HG02870 (cell line): ENCODE data around the gene BCL11A.

Source experiments
- ATAC-seq: cut with Tn5 transposase; IDR thresholded peaks from one replicate; pipeline ENCODE4 v1.9.1; 2021; ENCODE audit warnings: mild to moderate bottlenecking, moderate library complexity; ENCODE audit not compliant: unreplicated experiment

Gene BCL11A

DNA sequence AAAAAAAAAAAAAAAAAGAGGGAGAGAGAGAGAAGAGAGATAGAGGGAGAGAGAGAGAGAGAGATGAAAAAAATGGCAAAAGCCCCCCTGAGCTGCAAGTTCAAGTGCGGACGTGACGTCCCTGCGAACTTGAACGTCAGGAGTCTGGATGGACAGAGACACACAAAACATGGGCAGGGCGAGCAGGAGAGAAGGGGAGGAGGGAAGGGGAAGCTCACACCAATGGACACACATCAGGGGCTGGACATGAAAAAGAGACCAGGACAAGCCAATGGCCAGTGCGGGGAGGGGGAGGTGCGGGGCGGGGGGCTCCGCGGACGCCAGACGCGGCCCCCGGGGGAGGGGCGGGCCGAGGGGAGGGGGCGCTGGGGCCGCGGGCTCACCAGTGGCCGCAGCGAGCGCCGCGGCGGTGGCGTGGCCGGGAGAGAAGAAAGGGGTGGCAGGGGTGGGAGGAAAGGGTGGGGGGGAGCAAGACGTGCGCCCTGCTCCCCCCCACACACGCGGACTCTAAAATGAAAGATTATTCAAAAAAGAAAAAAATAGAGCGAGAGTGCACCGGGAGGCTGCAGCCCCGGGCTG lies at the start of gene BCL11A:
TSS of gene BCL11A (minus strand) at position 160 of the 579 bp plus-strand sequence. CDS start 384 bp downstream, outside the sequence.
- ATAC-seq: no peak

DNA sequence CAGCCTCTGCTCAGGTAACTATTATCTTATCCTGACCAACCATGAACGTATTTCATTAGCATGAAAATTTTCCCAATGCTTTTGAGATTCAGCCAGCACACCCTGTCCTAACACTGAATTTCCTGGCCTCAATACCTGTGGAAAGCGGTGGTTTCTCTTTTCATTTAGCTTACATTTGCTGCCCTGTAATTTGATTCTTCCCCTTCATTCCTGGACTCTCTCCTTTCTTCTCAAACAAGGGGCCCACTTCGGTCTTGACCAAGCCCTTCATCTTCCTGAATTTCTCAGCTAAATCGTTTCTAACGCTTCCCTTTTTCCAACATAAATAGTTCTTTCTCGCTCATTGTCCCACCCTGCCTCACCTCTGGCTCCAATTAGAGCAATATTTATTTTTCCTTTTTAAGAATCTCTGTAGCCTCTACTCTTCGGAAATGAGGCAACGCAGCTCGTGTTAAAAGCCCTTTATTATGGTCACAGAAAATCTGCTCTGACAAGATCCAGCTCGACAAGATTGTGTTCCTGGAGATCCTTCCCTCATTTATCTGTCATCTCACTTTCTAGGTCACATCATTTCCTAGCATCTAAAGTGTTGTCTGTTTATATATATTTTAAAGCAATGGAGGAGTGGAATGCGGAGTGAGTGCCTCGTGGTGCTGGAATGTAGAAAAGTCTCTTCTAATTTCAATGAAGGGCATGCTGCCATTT lies 49.5 kb upstream of the BCL11A start:
- no peak for ATAC-seq

DNA sequence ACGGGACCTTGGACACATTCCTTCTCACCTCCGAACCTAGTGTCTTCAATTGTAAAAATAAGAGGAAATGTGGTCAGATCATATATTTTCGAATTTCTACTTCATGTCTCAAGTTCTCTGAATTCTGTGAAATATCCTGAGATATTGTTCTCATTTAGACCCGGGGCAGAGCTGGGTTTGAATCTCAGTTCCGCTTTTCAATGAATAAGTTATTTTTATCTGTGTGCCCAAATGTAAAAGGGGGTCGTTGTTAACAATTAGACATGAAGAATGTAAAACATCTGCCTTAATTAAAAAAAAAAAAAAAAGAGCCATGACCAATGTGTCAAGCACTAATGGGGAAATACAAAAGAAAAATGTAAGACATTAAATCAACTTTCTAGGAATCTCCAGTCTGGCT lies 48.9 kb upstream of the BCL11A start:
- ATAC-seq: no peak

DNA sequence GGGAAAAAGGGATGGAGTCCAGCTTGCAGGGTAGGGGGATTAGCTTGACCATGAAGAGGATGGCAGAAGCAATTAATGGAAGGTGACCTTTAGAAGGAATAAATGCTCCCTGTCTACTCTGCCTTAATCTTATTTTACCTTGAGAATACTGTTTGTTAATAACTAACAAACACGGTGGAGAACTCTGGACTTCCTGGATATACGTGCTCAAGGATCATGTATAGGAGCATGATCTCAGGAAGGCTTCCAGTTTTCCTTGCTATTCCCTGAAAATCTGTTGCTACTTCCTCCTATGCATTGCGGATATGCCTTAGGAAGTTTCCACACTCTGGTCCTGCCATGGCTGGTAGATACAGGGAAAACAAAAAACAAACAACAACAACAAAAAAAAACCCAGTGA lies 44.8 kb upstream of the BCL11A start:
- ATAC-seq: no peak

DNA sequence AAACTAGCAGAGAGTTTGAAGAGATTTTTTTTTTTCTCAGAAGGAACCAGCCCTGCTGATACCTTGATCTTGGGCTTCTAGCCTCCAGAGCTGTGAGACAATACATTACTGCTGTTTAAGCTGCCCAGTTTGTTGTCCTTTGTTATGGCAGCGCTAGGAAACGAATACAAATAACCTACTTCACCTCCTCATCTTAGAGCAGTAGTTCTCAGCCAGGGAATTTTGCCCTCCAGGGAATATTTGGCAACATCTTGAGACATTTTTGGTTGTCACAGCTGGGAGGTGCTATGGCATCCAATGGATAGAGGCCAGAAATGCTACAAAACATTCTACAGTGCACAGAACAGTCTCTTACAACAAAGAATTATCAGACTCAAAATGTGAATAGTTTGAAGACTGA lies 43.9 kb upstream of the BCL11A start:
- no peak for ATAC-seq

DNA sequence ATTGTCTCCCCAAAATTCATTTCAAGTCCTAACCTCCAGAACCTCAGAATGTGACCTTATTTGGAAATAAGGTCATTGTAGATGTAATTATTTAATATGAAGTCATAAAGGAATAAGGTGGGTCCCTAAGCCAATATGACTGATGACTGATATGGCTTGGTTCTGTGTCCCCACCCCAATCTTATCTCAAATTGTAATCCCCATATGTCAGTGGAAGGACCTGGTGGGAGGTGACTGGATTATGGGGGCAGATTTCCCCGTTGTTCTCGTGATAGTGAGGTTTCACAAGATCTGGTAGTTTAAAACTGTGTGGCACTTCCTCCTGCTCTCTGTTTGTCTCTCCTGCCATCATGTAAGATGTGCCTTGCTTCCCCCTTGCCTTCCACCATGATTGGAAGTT lies 43.0 kb upstream of the BCL11A start:
- ATAC-seq: no peak

DNA sequence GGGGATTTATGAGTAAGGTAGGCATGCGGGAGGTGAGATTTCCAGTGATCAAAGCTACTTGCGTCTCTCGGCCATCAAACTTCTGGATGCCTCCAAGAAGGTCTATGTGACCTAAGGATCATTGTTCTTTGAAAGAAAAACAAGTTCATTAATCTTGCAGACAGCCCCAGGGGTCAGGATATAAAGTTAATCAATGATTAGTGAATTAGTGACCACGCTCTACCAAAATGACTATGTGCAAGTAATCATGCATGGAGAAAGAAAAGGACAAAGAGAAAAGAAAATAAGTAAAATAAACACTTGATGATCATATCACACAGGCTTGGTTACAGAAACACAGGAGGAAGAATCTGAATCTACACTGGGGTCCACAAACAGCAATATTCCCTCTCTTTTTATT lies 42.5 kb upstream of the BCL11A start:
- ATAC-seq: no peak

DNA sequence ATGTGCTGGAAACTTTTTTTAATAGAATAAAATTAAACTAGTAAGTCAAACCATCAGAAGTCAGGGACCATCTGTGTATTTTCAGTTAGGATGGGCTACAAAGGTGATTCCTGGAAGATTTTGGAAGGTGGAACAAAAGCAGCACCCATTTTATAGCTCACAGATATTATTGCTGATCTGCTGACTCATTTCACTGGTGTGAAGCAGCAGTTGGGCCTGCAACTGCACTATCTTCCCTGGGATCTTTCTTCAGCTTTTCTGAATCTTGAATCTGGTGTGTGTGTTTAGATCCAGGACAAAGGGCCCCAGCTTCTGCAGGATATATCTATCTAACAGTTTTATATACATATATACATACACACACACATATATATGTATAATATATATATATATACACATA lies 35.6 kb upstream of the BCL11A start:
- no peak for ATAC-seq

DNA sequence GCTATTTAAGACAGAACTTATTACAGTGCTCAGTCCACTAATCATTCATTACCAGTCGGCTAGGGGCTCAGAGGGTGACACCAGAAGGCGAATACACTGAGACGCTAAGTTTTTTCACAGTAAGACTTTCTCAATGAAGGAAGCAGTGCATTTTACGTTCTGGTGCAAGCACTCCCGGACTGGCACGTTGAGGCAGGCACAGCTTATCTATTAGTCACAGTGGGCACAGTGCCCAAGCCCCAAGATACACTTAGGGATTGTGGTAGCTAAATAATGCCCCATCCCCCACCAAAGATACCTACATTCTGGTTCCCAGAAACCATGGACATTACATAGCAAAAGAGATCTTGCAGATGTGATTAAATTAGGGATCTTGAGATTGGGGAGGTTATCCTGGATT lies 32.6 kb upstream of the BCL11A start:
- no peak for ATAC-seq

DNA sequence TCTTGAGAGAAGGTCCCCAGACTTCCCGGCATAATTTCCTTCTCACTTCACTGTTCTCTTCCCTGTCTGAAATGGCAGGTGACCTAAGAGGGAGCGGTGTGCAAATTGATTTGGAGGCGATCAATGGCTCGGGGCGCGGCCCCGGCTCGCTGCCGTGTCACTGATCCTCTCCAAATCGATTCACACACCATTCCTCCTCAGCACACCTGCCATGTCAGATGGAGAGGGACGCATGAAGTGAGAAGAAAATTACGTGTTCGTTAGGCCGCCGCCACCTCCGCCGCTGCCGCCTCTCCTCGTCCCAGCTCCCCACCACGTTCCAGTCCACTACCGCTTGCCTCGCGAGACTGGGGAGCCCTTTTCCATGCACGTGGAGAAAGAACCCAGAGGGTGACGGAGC lies 31.8 kb upstream of the BCL11A start:
- no peak for ATAC-seq

DNA sequence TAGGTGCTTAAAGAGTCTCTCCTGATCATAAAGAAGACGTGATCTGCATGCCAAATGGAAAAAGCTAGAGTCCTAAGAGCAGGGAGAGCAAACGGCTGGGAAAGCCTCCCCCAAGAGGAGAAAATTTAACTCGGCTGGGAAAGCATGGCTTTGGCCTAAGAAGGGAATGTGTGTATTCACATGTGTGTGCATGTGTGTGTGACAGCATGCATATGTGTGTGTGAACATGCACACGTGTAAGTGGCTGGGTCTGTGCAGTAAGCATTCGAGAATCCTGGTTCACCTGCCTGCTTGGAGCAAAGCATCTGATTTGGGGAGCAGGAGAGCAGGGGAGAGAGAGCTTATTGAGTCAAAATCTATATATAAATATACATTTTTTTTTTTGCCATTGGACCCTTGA lies 30.1 kb upstream of the BCL11A start:
- no peak for ATAC-seq

DNA sequence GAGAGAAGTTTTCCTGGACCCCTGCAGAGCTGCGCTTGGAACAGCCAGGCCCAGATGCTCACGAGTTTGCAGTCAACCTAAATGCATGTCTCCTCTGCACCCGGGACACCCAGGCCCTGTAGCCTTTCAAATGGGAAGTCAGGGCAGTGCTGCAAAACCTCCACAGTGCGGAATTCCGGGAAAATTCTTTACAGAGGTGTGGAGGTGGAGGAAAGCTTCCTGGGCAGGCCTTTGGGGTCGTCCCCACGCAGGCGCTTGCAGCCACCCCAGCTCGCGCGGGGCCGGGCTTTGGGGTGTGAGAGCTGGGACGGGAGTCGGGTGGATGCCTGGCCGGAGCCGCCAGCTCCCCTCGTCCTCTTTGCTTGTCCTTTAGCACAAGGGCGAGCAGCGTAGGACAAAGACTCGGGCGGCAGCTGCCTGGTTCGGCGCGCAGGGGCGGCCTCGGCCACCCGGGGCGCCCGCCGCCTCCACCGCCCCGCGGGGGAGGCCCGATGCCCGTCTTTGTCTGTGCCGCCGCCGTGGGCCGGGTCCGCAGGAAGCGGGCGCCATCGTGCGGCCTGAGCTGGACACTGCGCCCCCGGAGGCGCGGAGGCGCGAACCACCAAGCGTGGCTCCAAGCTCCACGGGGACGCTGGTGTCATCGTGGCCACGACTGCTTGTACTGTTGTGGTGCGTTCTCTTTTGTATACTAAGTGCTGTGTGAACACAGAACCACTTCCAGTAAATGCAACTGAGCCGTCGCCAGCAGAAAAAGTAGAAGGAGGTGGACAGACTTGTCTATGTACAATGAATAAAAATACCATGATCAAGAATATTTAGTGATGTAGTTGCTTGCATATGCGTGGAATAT lies 28.2 kb upstream of the BCL11A start:
- peak; percentile 89 for ATAC-seq

DNA sequence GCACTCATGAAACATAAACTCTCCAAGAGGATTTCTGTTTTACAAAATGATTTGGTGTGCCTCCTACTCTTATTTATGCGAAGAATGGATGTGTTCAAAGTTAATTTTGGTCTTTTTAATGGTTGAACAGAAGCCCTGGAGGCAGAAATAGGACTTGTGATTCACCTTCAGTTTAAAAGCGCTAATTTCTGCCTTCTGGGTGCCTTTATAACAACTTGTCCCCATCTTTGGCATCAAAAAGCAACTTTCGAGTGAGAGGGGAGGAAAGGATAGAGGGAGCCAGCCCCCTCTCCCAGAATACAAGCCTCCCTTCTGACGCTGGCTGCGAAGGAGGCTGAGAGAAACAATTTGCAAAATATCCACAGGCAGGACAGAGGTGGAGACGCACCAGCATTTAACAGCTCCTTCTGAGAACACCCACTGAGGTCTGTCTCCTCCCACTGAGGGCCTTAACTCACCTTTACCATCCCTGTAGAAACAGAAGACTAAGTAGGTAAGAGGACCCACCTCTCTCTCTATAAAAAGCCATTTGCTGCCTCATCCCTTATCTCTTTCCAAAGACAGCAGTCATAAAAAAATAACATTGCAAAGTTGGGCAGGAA lies 24.3 kb upstream of the BCL11A start:
- no peak for ATAC-seq

DNA sequence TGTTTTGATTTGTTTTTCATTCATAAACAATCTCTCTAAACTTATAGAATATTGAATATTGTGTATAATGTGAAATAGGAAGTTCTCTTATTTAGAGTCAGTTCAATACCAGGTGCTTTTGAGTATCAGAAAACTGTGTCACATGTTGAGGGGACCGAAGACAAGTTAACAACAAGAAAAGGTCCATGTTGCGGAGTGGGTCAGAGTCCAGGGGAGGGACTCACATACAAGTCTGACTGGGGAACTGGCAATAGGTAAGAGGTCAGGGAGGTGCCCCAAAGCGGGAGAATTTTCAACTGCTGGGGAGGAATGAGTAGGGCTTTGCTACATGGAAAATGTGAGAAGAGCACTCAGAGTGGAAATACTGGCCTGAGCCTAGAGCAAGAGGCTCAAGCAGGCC lies 19.8 kb upstream of the BCL11A start:
- ATAC-seq: no peak

DNA sequence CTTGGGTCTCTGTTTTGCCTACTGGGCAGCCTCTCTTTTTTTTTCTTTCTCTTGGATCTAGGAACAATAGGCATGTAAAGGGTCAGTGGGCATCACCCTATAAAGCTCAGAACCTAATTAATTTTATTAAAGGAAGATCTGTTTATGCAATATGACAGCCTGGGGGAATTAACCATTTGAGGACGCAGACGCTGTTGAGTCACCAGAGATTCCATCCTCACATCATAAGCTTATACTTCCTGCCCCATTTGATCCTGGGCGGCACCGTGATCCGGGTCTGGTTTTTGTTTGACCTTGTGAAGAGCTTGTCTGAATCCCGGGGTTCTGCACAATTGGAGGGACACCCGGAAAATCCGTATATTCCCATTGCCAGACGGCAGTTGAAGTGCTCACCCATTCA lies 16.8 kb upstream of the BCL11A start:
- ATAC-seq: no peak

DNA sequence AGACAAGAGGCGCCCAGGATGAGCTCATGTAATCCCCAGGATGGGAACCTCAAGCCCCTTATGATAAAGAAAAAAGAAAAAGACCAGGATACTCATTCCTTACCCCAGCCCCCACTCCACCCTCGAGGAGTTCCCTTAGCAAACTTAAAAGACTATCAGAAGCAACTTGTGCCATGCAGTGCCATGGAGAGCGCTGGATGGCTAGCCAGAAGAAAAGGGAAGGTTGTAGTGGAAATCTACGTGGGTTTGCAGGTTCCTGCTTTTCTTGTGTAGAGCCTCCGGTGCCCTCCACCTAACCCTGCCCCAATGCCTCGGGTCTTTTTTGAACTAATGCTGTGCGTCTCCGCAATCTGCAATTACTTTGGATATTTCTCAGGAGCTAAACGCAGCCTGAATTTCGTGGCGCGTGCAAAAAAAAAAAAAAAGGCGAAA lies 16.2 kb upstream of the BCL11A start:
- no peak for ATAC-seq

DNA sequence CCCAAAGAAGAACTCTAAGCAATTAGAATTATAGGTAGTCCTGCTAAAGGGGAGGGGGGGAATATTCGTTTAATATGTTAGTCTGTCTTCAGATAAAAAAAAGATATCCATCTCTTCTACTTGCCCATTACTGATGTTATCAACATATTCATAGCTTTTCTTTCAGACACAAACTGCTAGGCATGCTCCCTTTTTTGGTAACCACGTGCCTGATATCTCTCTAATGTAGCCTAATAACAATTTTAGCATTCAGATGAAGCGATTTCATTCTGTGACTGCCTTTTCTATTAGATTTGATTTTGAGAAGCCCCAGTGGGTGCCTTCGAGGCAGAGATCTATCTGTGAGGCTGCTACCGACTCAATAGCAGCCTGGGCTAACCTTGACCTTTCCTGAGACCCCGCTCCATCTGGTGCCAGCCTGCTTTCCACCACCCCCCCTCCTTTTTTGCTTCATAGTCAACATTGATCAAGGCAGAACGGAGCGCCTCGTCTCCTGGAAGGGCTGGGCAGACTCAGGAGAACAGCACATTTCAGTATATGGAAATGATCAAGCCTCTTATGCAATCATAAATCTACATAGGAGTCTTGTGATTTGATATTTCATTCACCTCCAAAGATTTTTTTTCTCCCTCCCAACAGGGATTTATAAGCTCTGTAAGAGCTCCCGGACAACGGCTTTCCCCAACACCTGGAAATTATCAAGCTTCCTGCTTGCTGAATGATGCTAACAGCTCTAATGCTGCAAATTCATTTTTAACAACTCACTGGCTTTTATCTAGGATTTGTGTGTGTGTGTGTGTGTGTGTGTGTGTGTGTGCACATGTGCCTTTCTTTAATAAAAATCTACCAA lies 14.7 kb upstream of the BCL11A start:
- ATAC-seq: no peak

DNA sequence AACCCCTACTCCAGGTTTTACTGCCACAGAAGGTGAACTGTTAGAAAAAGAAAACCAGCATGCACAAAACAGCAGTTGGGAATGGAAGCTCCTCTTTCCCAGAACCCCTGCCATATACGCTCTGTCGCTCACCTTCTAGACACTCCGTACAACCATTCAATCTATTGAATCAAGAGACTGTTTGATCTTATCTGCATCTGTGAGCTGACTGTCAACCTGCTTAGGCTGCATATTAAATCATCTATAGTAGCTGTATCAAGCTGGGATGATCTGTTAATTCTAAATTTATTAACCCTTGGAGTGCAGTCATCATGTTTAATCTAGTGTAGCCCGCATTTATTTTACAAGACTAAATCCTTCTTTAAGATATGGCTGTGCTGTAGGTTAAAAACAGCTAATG lies 13.6 kb upstream of the BCL11A start:
- ATAC-seq: no peak

DNA sequence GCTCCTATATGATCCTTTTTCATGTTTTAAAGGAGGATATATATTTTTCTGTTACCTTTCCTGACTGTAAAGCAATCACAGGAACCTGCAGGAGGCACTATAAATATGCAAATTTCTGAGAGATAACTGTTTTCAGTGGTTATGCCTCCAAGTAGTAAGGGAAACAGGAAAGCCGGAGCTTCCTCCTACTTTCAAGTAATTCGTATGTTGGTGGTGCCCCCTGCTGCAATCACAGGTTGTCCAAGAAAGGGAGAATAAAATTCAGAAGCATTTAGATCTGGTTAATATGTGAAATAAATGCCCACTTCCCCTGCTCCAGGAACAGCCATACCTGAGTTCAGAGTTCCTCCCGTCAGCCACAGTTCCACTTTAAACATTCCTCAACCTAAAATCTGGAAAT lies 12.0 kb upstream of the BCL11A start:
- ATAC-seq: no peak

DNA sequence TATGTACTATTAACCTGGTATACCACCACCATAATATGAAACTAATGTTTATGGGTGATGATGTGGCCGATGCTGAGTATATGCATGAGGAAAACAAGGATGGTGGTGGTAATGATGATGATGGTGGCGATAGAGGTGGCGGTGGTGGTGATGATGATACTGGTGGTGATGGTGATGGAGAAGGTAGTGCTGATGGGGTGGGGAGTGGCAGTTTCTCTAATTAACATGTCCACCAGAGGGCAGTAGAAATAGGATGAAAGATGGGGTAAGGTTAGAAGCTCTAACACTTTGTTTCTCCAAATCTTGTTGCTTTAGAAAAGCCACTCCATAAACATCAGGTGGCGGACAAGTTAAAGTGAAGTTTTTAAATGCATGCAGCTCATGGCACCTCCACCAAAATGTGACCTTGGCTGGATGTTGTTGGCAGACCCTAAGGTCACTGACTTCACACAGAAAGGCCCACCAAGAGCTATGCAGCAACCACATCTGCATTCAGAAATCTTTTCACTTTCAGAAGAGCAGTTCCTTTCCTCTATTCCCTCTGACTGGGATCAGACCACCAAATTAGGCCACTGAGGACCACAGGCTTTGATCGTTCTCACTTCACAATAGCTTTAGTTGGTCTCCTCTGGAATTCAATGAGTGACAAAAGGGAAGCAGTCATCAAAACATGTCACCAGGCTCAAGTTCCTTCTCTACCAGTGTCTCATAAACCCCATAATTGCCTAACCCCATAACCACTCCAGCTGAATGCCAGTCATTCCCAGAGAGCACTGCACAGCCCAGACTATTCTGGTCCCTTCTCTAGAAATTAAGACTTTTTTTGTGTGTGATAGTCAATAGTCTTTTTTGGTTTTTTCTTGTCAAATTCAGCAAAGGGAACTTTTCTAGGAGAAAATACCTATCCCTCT lies 7.5 kb upstream of the BCL11A start:
- peak; percentile 62 for ATAC-seq
